AG04449 (cell line): ENCODE measurements around the gene CCDC50.

Source experiments
- CTCF ChIA-PET: fragments of 350-600 bp; formaldehyde crosslinking; extraction: SDS; loops from one replicate; lab custom pipeline; 2021; ENCODE audit warnings: antibody characterized with exemption; lab: Yijun Ruan, JAX
- POLR2A ChIA-PET: fragments of 400-600, 350-600 bp; formaldehyde crosslinking; extraction: SDS; loops from one replicate; lab custom pipeline; 2020; ENCODE audit warnings: antibody characterized with exemption, inconsistent platforms; lab: Yijun Ruan, JAX
- DNase-seq: peaks from one replicate; pipeline ENCODE4 v3.0.0-alpha.2; 2010; ENCODE audit warnings: low read depth, low spot score
- H3K4me3 ChIP-seq: 2 replicates; pipeline ENCODE4 v1.5.1; 2011; ENCODE audit warnings: low read depth, mild to moderate bottlenecking, control low read depth, low read length
- TF ChIP-seq, protein P1 (sequence below): IDR thresholded peaks from one replicate; pipeline ENCODE4 v1.5.1; 2011; ENCODE audit warnings: mild to moderate bottlenecking, moderate library complexity, low read length, control low read depth, inconsistent platforms; ENCODE audit not compliant: insufficient read depth; ENCODE audit errors: missing control alignments

Gene CCDC50

DNA sequence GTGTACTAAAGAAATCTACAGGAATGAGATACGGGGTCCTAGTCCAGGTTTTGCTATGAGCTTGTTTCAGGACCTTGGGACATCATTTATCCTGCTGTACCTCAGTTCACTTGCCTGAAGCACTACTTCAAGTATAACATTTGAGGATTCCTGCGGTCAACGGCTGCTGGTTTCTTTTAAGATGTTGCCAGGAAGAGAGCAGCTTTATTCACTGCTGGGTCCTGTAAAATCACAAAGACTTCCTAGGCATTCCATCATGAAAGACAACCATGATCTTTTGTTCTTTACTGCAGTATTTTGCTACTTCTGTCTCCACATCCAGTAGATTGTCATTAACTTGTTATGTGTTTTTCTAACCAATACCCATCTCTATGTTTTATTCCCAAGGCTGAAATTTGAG, 70.7 kb downstream of the CCDC50 start:
- no peak overlapping the region for H3K4me3 ChIP-seq
- no peak for DNase-seq
- CTCF ChIA-PET = no interaction called here
- POLR2A ChIA-PET = no interaction called here
- TF ChIP-seq, protein P1, sequence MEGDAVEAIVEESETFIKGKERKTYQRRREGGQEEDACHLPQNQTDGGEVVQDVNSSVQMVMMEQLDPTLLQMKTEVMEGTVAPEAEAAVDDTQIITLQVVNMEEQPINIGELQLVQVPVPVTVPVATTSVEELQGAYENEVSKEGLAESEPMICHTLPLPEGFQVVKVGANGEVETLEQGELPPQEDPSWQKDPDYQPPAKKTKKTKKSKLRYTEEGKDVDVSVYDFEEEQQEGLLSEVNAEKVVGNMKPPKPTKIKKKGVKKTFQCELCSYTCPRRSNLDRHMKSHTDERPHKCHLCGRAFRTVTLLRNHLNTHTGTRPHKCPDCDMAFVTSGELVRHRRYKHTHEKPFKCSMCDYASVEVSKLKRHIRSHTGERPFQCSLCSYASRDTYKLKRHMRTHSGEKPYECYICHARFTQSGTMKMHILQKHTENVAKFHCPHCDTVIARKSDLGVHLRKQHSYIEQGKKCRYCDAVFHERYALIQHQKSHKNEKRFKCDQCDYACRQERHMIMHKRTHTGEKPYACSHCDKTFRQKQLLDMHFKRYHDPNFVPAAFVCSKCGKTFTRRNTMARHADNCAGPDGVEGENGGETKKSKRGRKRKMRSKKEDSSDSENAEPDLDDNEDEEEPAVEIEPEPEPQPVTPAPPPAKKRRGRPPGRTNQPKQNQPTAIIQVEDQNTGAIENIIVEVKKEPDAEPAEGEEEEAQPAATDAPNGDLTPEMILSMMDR = no peak

DNA sequence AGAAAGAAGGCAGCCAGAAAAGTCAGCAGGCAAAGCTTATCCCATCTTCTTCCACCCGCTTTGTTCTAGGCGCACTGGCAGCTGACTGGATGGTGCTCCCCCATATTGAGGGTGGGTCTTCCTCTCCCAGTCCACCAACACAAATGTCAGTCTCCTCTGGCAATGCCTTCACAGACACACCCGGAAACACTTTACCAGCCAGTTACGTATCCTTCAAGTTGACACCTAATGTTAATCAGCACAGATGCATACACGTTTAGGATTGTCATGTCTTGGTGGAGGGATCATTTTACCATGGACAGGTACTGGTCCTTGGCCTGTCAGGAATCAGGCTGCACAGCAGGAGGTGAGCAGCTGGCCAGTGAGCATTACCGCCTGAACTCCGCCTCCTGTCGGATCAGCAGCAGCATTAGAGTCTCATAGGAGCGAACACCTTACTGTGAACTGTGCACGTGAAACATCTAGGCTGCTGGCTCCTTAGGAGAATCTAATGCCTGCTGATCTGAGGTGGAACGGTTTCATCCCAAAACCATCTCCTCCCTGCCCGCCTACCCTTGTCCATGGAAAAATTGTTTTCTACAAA, 72.7 kb downstream of the CCDC50 start:
- TF ChIP-seq, protein P1 = no peak
- H3K4me3 ChIP-seq = no peak overlapping the region
- POLR2A ChIA-PET = no interaction called here
- CTCF ChIA-PET = no interaction called here
- no peak for DNase-seq

DNA sequence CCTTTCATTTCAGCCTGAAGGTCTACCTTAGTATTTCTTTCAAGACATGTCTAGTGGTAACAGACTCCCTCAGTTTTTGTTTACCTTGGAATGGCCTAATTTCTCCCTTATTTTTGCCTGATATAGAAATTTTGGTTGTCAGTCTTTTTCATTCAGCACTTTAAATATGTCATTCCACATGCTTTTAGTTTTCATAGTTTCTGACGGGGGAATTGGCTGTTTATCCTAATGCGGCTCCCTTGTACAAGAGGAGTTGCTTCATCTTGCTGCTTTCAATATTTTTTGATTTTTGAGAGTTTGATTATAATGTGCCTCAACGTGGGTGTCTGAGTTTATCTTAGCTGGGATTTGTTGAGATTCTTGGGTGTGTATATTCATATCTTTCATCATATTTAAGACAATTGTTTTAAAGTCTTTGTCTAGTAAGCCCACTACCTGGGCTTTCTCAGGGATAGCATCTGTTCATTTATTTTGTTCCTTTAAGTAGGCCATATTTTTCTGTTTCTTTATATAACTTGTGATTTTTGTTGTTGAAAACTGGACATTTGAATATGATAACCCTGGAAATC, 80.7 kb downstream of the CCDC50 start:
- H3K4me3 ChIP-seq = no peak overlapping the region
- TF ChIP-seq, protein P1 = no peak
- ChIA-PET CTCF (no interaction called here), POLR2A (no interaction called here)
- no peak for DNase-seq

DNA sequence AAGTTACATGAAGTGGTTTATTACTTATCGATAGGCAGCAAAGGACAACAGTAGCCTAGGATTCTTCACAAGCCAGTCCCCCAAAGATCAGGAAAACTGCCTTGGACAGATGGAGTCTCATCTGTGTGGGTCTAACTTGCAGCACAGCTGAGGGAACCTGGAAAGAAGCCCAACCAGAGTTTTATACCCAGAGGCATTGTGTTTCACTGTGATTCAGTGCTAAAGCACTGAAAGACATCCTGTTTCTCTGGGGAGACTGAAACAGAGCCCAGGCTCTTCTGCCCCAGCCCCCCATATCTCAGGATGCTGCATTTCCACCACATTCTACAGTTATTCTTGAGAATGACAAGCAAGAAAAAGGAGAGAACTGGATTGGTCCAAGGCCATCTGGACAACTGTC, 83.6 kb downstream of the CCDC50 start:
- CTCF ChIA-PET = interaction anchor here (1.9 to 3.3 kb wide), 2 partner anchors 1031 to 1054 kb away, joined by 6 to 34 read pairs; no protein-coding TSS in a partner anchor
- no peak overlapping the region; the same call in 1 of the 2 replicates for H3K4me3 ChIP-seq
- TF ChIP-seq, protein P1 = no peak
- POLR2A ChIA-PET = no interaction called here
- DNase-seq = peak; percentile 82

DNA sequence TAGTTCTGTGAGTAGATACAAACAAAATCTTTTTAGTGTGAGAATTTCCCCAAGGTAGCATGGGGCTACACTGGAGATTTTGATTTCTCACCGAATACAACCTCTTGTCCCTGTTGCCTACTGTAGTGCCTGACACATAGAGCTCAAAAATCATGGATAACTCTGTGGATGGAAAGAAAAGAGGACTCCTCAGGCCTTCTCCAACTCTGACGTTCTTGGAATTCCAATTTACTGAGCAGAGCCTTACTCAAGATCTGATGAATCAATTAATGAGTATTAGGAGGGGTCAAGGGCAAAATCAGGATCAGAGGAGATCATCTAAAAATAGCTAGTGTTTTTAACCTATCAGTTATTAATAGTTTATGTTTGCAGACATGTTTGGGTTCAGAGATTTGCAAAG, 85.1 kb downstream of the CCDC50 start:
- TF ChIP-seq, protein P1 = no peak
- no peak for DNase-seq
- no peak overlapping the region for H3K4me3 ChIP-seq
- CTCF ChIA-PET = interaction anchor here (1.1 to 3.3 kb wide), 7 partner anchors 169 to 1053 kb away, joined by 3 to 34 read pairs (median 5); no protein-coding TSS in a partner anchor
- POLR2A ChIA-PET = interaction anchor here (0.6 kb wide), 1 partner anchor 178 kb away, joined by 3 read pairs; no protein-coding TSS in a partner anchor

DNA sequence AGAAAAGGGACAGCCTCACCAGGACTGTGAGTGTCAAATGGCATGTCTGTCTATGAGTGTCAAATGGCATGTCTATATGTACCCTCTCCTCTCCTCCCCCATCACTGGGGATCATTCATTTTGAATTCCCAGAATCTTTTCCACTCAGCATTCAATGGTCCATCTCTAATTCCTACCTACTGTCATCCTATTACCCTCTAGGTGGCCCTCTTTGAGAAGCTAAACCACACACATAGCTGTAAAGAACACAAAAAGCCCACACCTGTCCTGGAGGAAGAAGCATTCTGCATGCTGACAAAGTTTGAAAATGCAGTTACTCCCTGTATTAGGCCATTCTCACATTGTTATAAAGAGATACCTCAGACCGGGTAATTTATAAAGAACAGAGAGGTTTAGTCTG, 85.5 kb downstream of the CCDC50 start:
- ChIA-PET CTCF (interaction anchor here (1.2 to 3.3 kb wide), 6 partner anchors 170 to 1052 kb away, joined by 3 to 34 read pairs (median 5); no protein-coding TSS in a partner anchor), POLR2A (no interaction called here)
- no peak for DNase-seq

More for the DNA sequence above, 85.5 kb downstream of the CCDC50 start:
- H3K4me3 ChIP-seq = no peak overlapping the region
- TF ChIP-seq, protein P1 = no peak
